Gastrocnemius medialis (tissue), 4 donors: Measurements from ENCODE around the gene TUBB6. TPM values are rescaled to one million over a fixed set of nuclear protein-coding genes. Genes with fewer than 3 reads are reported as not detected.

ENCODE experiments used
- ATAC-seq, 2 donors: fragments of 150-250 bp; one replicate each; pipeline ENCODE4 v1.9.1; 2016
- DNase-seq, 2 donors: peaks; one replicate each; pipeline ENCODE4 v3.0.0-alpha.2; 2019
- H3K27ac ChIP-seq, 4 donors: fragments of 200-600 bp; sonication (generic); 1 replicate in 1 of 4; 2 replicates in 3 of 4; pipeline ENCODE4 v1.5.1; 2016 to 2018; ENCODE audit warnings: mild to moderate bottlenecking in 2 of 4, moderate library complexity in 1 of 4
- H3K27me3 ChIP-seq, 3 donors: fragments of 200-600 bp; sonication (generic) in 2 of 3; 1 replicate in 1 of 3; 2 replicates in 2 of 3; pipeline versions ENCODE4 v1.5.1 to v1.6.0; 2016 to 2019; ENCODE audit warnings: mild to moderate bottlenecking in 1 of 3, moderate library complexity in 1 of 3
- H3K36me3 ChIP-seq, 2 donors: fragments of 200-600 bp; sonication (generic) in 1 of 2; one replicate each; pipeline ENCODE4 v1.5.1; 2017 to 2018
- H3K4me1 ChIP-seq, 2 donors: fragments of 200-600 bp; sonication (generic) in 1 of 2; one replicate each; pipeline ENCODE4 v1.5.1; 2016 to 2017; ENCODE audit warnings: mild to moderate bottlenecking in 2 of 2
- H3K4me3 ChIP-seq, 4 donors: fragments of 200-600 bp; sonication (generic) in 3 of 4; 1 replicate in 1 of 4; 2 replicates in 3 of 4; pipeline ENCODE4 v1.5.1; 2016 to 2019; ENCODE audit warnings: mild to moderate bottlenecking in 2 of 4
- H3K9me3 ChIP-seq, 3 donors: fragments of 200-600 bp; sonication (generic) in 2 of 3; 1 replicate in 1 of 3; 2 replicates in 2 of 3; pipeline ENCODE4 v1.5.1; 2016 to 2019
- CTCF ChIP-seq, 5 experiments: fragments of 450-650 bp in 3 of 5; fragments of 200-600 bp in 2 of 5; sonication (generic) in 2 of 5; IDR thresholded peaks in 4 of 5; conservative IDR thresholded peaks in 1 of 5; 1 replicate in 4 of 5; 2 replicates in 1 of 5; pipeline ENCODE4 v1.5.1; 2016 to 2019; ENCODE audit warnings: antibody characterized with exemption in 5 of 5, mild to moderate bottlenecking in 3 of 5, moderate library complexity in 3 of 5
- POLR2A ChIP-seq, 2 donors: fragments of 450-650 bp; IDR thresholded peaks; one replicate each; pipeline ENCODE4 v1.6.1; 2017; ENCODE audit warnings: antibody characterized with exemption in 2 of 2, mild to moderate bottlenecking in 2 of 2, moderate library complexity in 2 of 2
- in situ Hi-C, 4 donors: fragments of 200-750 bp; cut with MboI; loops; one replicate each; pipeline versions ENCODE4 v1.15.0 to v1.8.0; 2017; ENCODE audit warnings: low sequenced_read_pairs in 4 of 4
- intact Hi-C: fragments of 100-400 bp; cut with DNase I; formaldehyde crosslinking; loops from one replicate; pipeline ENCODE4 v1.15.1; 2023; ENCODE audit warnings: low total_unique reads
- total RNA-seq, 4 donors: library from RNA; depleted of rRNA; stranded (reverse); fragments of >200 nt; gene quantifications; one replicate each; pipeline versions ENCODE4 v1.1.0 to v1.2.3, GENCODE V29; 2016

Gene TUBB6
- total RNA-seq, 4 donors from 2014 or later = 6.3 to 29.7 (median 13.5) TPM

- peaks cover 9 to 10% of the 10 kb centered on the region in 2 donors for H3K4me1 ChIP-seq
- H3K27ac ChIP-seq = peak overlapping the region in 1 of 4 donors; percentile 27
- intact Hi-C loops = no loop called here
- H3K4me3 ChIP-seq = peak overlapping the region; percentile 43 to 74 (median 56)
- ATAC-seq (peak; percentile 9 to 19), DNase-seq (no peak)
- no peaks in the 10 kb centered on the region for H3K9me3 ChIP-seq
- H3K36me3 ChIP-seq = no peaks in the 10 kb centered on the region
- TF ChIP-seq POLR2A (IDR thresholded peaks at IDR 0.05) (no peak), CTCF (IDR thresholded peaks at IDR 0.05 in 4 of 5, conservative IDR thresholded peaks at IDR 0.05 in 1 of 5) (no peak)
- in situ Hi-C loops = no loop called here
- peaks cover 5 to 6% (median 5%) of the 10 kb centered on the region in 3 donors for H3K27me3 ChIP-seq
Observed at GRCh38 chr18:12288403-12288755, 19.7 kb upstream of the TUBB6 start.

GRCh38 chr18:12290086-12290485 is 18.0 kb upstream of the TUBB6 start:
- Histone ChIP-seq H3K27me3 (peaks cover 5 to 8% (median 6%) of the 10 kb centered on the region in 3 donors), H3K9me3 (no peaks in the 10 kb centered on the region), H3K4me3 (no peak overlapping the region), H3K27ac (no peak overlapping the region), H3K36me3 (no peaks in the 10 kb centered on the region), H3K4me1 (peaks cover 9 to 10% of the 10 kb centered on the region in 2 donors)
- DNase-seq (no peak), ATAC-seq (no peak)
- TF ChIP-seq POLR2A (IDR thresholded peaks at IDR 0.05) (no peak), CTCF (IDR thresholded peaks at IDR 0.05 in 4 of 5, conservative IDR thresholded peaks at IDR 0.05 in 1 of 5) (no peak)
- intact Hi-C loops (no loop called here), in situ Hi-C loops (no loop called here)

- no peak for DNase-seq
- H3K4me3 ChIP-seq = no peak overlapping the region
- TF ChIP-seq POLR2A (IDR thresholded peaks at IDR 0.05) (no peak), CTCF (IDR thresholded peaks at IDR 0.05 in 4 of 5, conservative IDR thresholded peaks at IDR 0.05 in 1 of 5) (no peak)
- H3K9me3 ChIP-seq = no peaks in the 10 kb centered on the region
- no peak for ATAC-seq
- peaks cover 9 to 10% of the 10 kb centered on the region in 2 donors for H3K4me1 ChIP-seq
- no peaks in the 10 kb centered on the region for H3K36me3 ChIP-seq
- in situ Hi-C loops = no loop called here
- H3K27me3 ChIP-seq = peaks cover 5 to 8% (median 6%) of the 10 kb centered on the region in 3 donors
- H3K27ac ChIP-seq = no peak overlapping the region
- intact Hi-C loops = no loop called here
Observed at GRCh38 chr18:12291161-12291560, 16.9 kb upstream of the TUBB6 start.

GRCh38 chr18:12291690-12292089 is 16.4 kb upstream of the TUBB6 start:
- intact Hi-C loops = no loop called here
- no peaks in the 10 kb centered on the region for H3K36me3 ChIP-seq
- H3K4me3 ChIP-seq = no peak overlapping the region
- ATAC-seq = no peak
- peaks cover 5 to 8% (median 6%) of the 10 kb centered on the region in 3 donors for H3K27me3 ChIP-seq
- H3K4me1 ChIP-seq = peaks cover 9 to 10% of the 10 kb centered on the region in 2 donors
- no peak overlapping the region for H3K27ac ChIP-seq
- no peak for TF ChIP-seq CTCF (IDR thresholded peaks at IDR 0.05 in 4 of 5, conservative IDR thresholded peaks at IDR 0.05 in 1 of 5)
- TF ChIP-seq POLR2A (IDR thresholded peaks at IDR 0.05) = no peak
- DNase-seq = no peak
- in situ Hi-C loops = no loop called here
- no peaks in the 10 kb centered on the region for H3K9me3 ChIP-seq

- in situ Hi-C loops (no loop called here), intact Hi-C loops (no loop called here)
- no peak overlapping the region for H3K27ac ChIP-seq
- DNase-seq = no peak
- no peak for ATAC-seq
- H3K4me3 ChIP-seq = no peak overlapping the region
- peaks cover under 1 to 1% of the 10 kb centered on the region in 2 donors for H3K4me1 ChIP-seq
- no peaks in the 10 kb centered on the region for H3K9me3 ChIP-seq
- no peaks in the 10 kb centered on the region for H3K36me3 ChIP-seq
- peaks cover 0 to 8% (median 3%) of the 10 kb centered on the region in 3 donors for H3K27me3 ChIP-seq
- TF ChIP-seq POLR2A (IDR thresholded peaks at IDR 0.05) (no peak), CTCF (IDR thresholded peaks at IDR 0.05 in 4 of 5, conservative IDR thresholded peaks at IDR 0.05 in 1 of 5) (no peak)
Observed at GRCh38 chr18:12293831-12294230, 14.2 kb upstream of the TUBB6 start.
